HepG2 (cell line): Measurements from ENCODE around the gene SDCCAG8.

Source experiments
- DMAP1 ChIP-seq: IDR thresholded peaks from 2 replicates; pipeline ENCODE4 v1.6.1; 2016
- MTA3 ChIP-seq: sonication (generic); formaldehyde crosslinking; IDR thresholded peaks from 2 replicates; pipeline ENCODE4 v1.4.0; 2020; ENCODE audit warnings: missing genetic modification reagents
- MXI1 ChIP-seq: IDR thresholded peaks from 3 replicates; pipeline ENCODE4 v1.6.1; 2012; ENCODE audit warnings: low read depth, low read length, inconsistent platforms, borderline replicate concordance

GRCh38 chr1:243414152-243414494 lies 158.3 kb downstream of the SDCCAG8 start:
- no peak for TF ChIP-seq DMAP1
- no peak for TF ChIP-seq MXI1
- TF ChIP-seq MTA3 (CRISPR knock-in tag) = no peak
